ENCODE measurements around the gene PDE6B.
"Not testable (repeated sequence)": the region's sequence is repeated elsewhere in the genome, so short reads cannot be mapped to it uniquely, and the experiment has no call there.

PDE6B gene

GRCh38 chr4:622996-623913 is 2.1 kb upstream of the PDE6B start:
- no peak for DNase-seq

GRCh38 chr4:623914-624566 is 1.3 kb upstream of the PDE6B start:
- DNase-seq, result no peak

- DNase-seq, result no peak
Observed at GRCh38 chr4:625631-626161, 323 bp downstream of the PDE6B start.

GRCh38 chr4:626201-627091 is 1.1 kb downstream of the PDE6B start:
- DNase-seq, result no peak

- DNase-seq, result no peak
Observed at GRCh38 chr4:627347-628125, 2.2 kb downstream of the PDE6B start.

- no peak for DNase-seq
Observed at GRCh38 chr4:628311-628741, 3.0 kb downstream of the PDE6B start.

- no peak for DNase-seq
Observed at GRCh38 chr4:628821-629635, 3.7 kb downstream of the PDE6B start.

- no peak for DNase-seq
Observed at GRCh38 chr4:629636-629914, 4.2 kb downstream of the PDE6B start.

- DNase-seq, result no peak
Observed at GRCh38 chr4:629915-630641, 4.7 kb downstream of the PDE6B start.

GRCh38 chr4:630656-631055 is 5.3 kb downstream of the PDE6B start:
- no peak for DNase-seq

GRCh38 chr4:632196-632790 is 6.9 kb downstream of the PDE6B start:
- DNase-seq, result no peak

- DNase-seq, result no peak
Observed at GRCh38 chr4:632926-633325, 7.6 kb downstream of the PDE6B start.

- no peak for DNase-seq
Observed at GRCh38 chr4:633406-633805, 8.0 kb downstream of the PDE6B start.

GRCh38 chr4:633976-634598 is 8.7 kb downstream of the PDE6B start:
- DNase-seq, result no peak

- no peak for DNase-seq
Observed at GRCh38 chr4:634599-634985, 9.2 kb downstream of the PDE6B start.

- DNase-seq, result not testable (repeated sequence)
Observed at GRCh38 chr4:635066-635835, 9.9 kb downstream of the PDE6B start.

GRCh38 chr4:635851-636627 is 10.7 kb downstream of the PDE6B start:
- DNase-seq, result no peak

GRCh38 chr4:636628-637159 is 11.3 kb downstream of the PDE6B start:
- DNase-seq, result no peak
